ENCODE measurements around the gene CARHSP1.
"Not testable (repeated sequence)": the region's sequence is repeated elsewhere in the genome, so short reads cannot be mapped to it uniquely, and the experiment has no call there.

Gene CARHSP1

GRCh38 chr16:8806272-8806983 lies 62.4 kb downstream of the CARHSP1 start:
- H3K27ac ChIP-seq = no peak overlapping the region
- TF ChIP-seq CTCF (IDR thresholded peaks at IDR 0.05) = no peak
- TF ChIP-seq ZFX (IDR thresholded peaks at IDR 0.05; ENCODE audit: borderline replicate concordance) = no peak

- no peak overlapping the region for H3K27ac ChIP-seq
- TF ChIP-seq CTCF (IDR thresholded peaks at IDR 0.05) (no peak), ZFX (IDR thresholded peaks at IDR 0.05; ENCODE audit: borderline replicate concordance) (no peak)
Measured at GRCh38 chr16:8804313-8804712, 64.5 kb downstream of the CARHSP1 start.

GRCh38 chr16:8803733-8804132 lies 65.1 kb downstream of the CARHSP1 start:
- H3K27ac ChIP-seq = not testable (repeated sequence)
